K562 (cell line): ENCODE data around the gene SOBP. TPM values are rescaled to one million over a fixed set of nuclear protein-coding genes. Genes with fewer than 3 reads are reported as not detected.

Experiments
- ATAC-seq: fragments of 200-7000 bp; cut with Tn5 transposase; 3 replicates; pipeline ENCODE4 v1.9.1; 2020; ENCODE audit warnings: moderate library complexity
- BruUV-seq: library from RNA; stranded (reverse); fragments of 400-500 nt; replicated peaks from 2 replicates; lab custom pipeline; 2021; lab: Mats Ljungman, UMichigan
- CTCF ChIA-PET: fragments of 300-600 bp; formaldehyde crosslinking; extraction: SDS; loops from one replicate; lab custom pipeline; 2021; ENCODE audit warnings: low intra/inter-chr PET ratio; lab: Yijun Ruan, JAX
- POLR2A ChIA-PET: fragments of 300-600, 350-650 bp; sonication (Branson Sonifier 250); formaldehyde crosslinking; extraction: SDS; loops from one replicate; lab custom pipeline; 2021; ENCODE audit warnings: antibody characterized with exemption, inconsistent platforms; lab: Yijun Ruan, JAX
- DNase-seq, 4 experiments: peaks; one replicate each; pipeline versions ENCODE4 v3.0.0 to v3.0.0-alpha.2; 2011 to 2018; ENCODE audit warnings: low spot score in 3 of 4, mixed read lengths in 3 of 4; ENCODE audit errors: extremely low read depth in 1 of 4
- FAIRE-seq: peaks from 2 replicates; lab custom pipeline; 2011; peaks lifted over from hg19 to GRCh38; lab: Jason Lieb, UNC
- H2AFZ ChIP-seq: 2 replicates; pipeline ENCODE4 v1.6.0; 2011; ENCODE audit warnings: low read depth, low read length, control low read depth, inconsistent platforms
- H3K27ac ChIP-seq: fragments of 200-600 bp; 3 replicates; pipeline ENCODE4 v1.8.0; 2011; ENCODE audit warnings: low read depth, mild to moderate bottlenecking, control low read depth, inconsistent platforms, low read length, moderate library complexity, mixed read lengths; ENCODE audit errors: extremely low read depth
- H3K27me3 ChIP-seq, 2 experiments: fragments of 300-600 bp in 1 of 2; 2 replicates in 1 of 2; 3 replicates in 1 of 2; pipeline versions ENCODE4 v1.6.0 to v1.8.0; 2011; ENCODE audit warnings: inconsistent platforms in 2 of 2, low read length in 2 of 2, mild to moderate bottlenecking in 1 of 2, mixed read lengths in 1 of 2, moderate library complexity in 1 of 2; ENCODE audit not compliant: control insufficient read depth in 2 of 2, insufficient read depth in 2 of 2
- H3K36me3 ChIP-seq: fragments of 300-600 bp; 3 replicates; pipeline ENCODE4 v1.8.0; 2011; ENCODE audit warnings: mild to moderate bottlenecking, low read length, inconsistent platforms; ENCODE audit not compliant: control insufficient read depth, insufficient read depth
- H3K4me1 ChIP-seq, 2 experiments: fragments of 200-600 bp in 1 of 2; replicated peaks in 1 of 2; 2 replicates in 1 of 2; 3 replicates in 1 of 2; pipeline versions ENCODE4 v1.5.1 to v1.8.0; 2011; ENCODE audit warnings: inconsistent platforms in 2 of 2, low read length in 2 of 2, mild to moderate bottlenecking in 1 of 2, mixed read lengths in 1 of 2, moderate library complexity in 1 of 2; ENCODE audit not compliant: control insufficient read depth in 2 of 2, insufficient read depth in 2 of 2
- H3K4me2 ChIP-seq: 2 replicates; pipeline ENCODE4 v1.6.1; 2011; ENCODE audit warnings: low read length, control low read depth, inconsistent platforms, mixed read lengths; ENCODE audit not compliant: insufficient read depth
- H3K4me3 ChIP-seq: fragments of 200-600 bp; sonication (generic), shearing (Covaris generic); 2 replicates; pipeline ENCODE4 v1.5.1; 2016; ENCODE audit warnings: control low read depth, inconsistent platforms
- H3K79me2 ChIP-seq: fragments of 200-600 bp; 3 replicates; pipeline ENCODE4 v1.8.0; 2011; ENCODE audit warnings: low read length, inconsistent platforms; ENCODE audit not compliant: control insufficient read depth, insufficient read depth
- H3K9ac ChIP-seq, 2 experiments: 2 replicates each; pipeline versions ENCODE4 v1.6.0 to v1.6.1; 2011; ENCODE audit warnings: low read depth in 2 of 2, low read length in 2 of 2, control low read depth in 1 of 2, inconsistent platforms in 1 of 2, mild to moderate bottlenecking in 1 of 2, mixed read lengths in 1 of 2; ENCODE audit not compliant: insufficient read depth in 1 of 2
- H3K9me1 ChIP-seq: one replicate; pipeline ENCODE4 v1.6.0; 2011; ENCODE audit warnings: inconsistent platforms, mild to moderate bottlenecking, low read length, moderate library complexity; ENCODE audit not compliant: control insufficient read depth, insufficient read depth
- H3K9me3 ChIP-seq: replicated peaks from 2 replicates; pipeline ENCODE4 v1.5.1; 2011; ENCODE audit warnings: low read depth, low read length, inconsistent platforms; ENCODE audit not compliant: control insufficient read depth, insufficient read depth
- H4K20me1 ChIP-seq: replicated peaks from 2 replicates; pipeline ENCODE4 v1.6.1; 2011; ENCODE audit warnings: low read length, inconsistent platforms, mixed read lengths; ENCODE audit not compliant: control insufficient read depth, insufficient read depth
- CEBPB ChIP-seq: fragments of 450-650 bp; IDR thresholded peaks from 2 replicates; pipeline ENCODE4 v1.6.1; 2016; ENCODE audit warnings: missing genetic modification characterization, missing compliant biosample characterization
- CTCF ChIP-seq, 3 experiments: IDR thresholded peaks in 2 of 3; conservative IDR thresholded peaks in 1 of 3; 2 replicates each; pipeline ENCODE4 v1.5.1; 2011 to 2012; ENCODE audit warnings: low read length in 3 of 3, mild to moderate bottlenecking in 3 of 3, control low read depth in 2 of 3, improper control_type of control experiment in 1 of 3, inconsistent platforms in 1 of 3, low read depth in 1 of 3, mixed read lengths in 1 of 3, moderate library complexity in 1 of 3; ENCODE audit not compliant: insufficient read depth in 2 of 3
- PRPF4 ChIP-seq: fragments of 200-400 bp; formaldehyde crosslinking; IDR thresholded peaks from one replicate; pipeline ENCODE4 v1.6.1; 2017; ENCODE audit warnings: low read length, low read depth, mild to moderate bottlenecking; ENCODE audit not compliant: insufficient read depth, poor library complexity, severe bottlenecking
- RAD21 ChIP-seq, 2 experiments: fragments of 250-450 bp in 1 of 2; fragments of 450-650 bp in 1 of 2; sonication (Bioruptor Pico) in 1 of 2; formaldehyde crosslinking in 1 of 2; IDR thresholded peaks in 1 of 2; conservative IDR thresholded peaks in 1 of 2; 2 replicates each; pipeline versions ENCODE4 v1.4.0 to v1.8.0; 2020 to 2022; ENCODE audit warnings: mild to moderate bottlenecking in 2 of 2, moderate library complexity in 1 of 2
- USF2 ChIP-seq: sonication (generic); formaldehyde crosslinking; IDR thresholded peaks from 2 replicates; pipeline ENCODE4 v1.5.0; 2020; ENCODE audit warnings: missing genetic modification reagents
- WGBS: fragments of 100-300 bp; shearing (Covaris generic); methylation state at CpG from one replicate; pipeline ENCODE4 v1.1.6; 2016; ENCODE audit warnings: low coverage, mixed read lengths; ENCODE audit not compliant: insufficient coverage; ENCODE audit errors: missing lambda C conversion rate; 5-methylcytosine and 5-hydroxymethylcytosine counted together
- in situ Hi-C: fragments of 300-500 bp; cut with MboI; formaldehyde crosslinking; loops from 4 replicates; pipeline ENCODE4 v1.15.0; 2018; ENCODE audit warnings: inconsistent platforms, mixed read lengths
- intact Hi-C: fragments of 100-400 bp; cut with micrococcal nuclease; formaldehyde crosslinking; loops from 2 replicates; pipeline ENCODE4 v1.14.2; 2022
- polyA plus RNA-seq, 8 experiments: library from polyadenylated mRNA; depleted of rRNA in 4 of 8; stranded (reverse) in 5 of 8; unstranded in 3 of 8; fragments of >200 nt; fragmentation: Nextera tagmentation in 2 of 8; fragmentation: Illumina TruSeq in 1 of 8; extraction: Ambion mirVana in 2 of 8; extraction: Trizol in 1 of 8; gene quantifications; 2 replicates each; pipeline versions ENCODE4 v1.2.1 to v1.2.3, GENCODE V29; 2011 to 2014; ENCODE audit warnings: inconsistent platforms in 1 of 8, missing spikeins in 1 of 8
- total RNA-seq, 7 experiments: library from RNA; depleted of rRNA in 6 of 7; stranded (reverse); fragments of >200 nt in 6 of 7; fragmentation: Illumina TruSeq in 2 of 7; extraction: Trizol in 2 of 7; gene quantifications; 2 replicates each; pipeline versions ENCODE4 v1.2.1 to v1.2.3, GENCODE V29; 2011 to 2021; ENCODE audit warnings: low replicate concordance in 1 of 7

Gene SOBP
- total and polyA plus RNA-seq, 9 of the 15 experiments (the other 6 are each of a cell fraction or from before 2014, with no cell fraction given), result 0.16 TPM; not detected in 8

GRCh38 chr6:107699254-107699653 is 209.3 kb downstream of the SOBP start:
- no peak overlapping the region for H3K9ac ChIP-seq
- peak; percentile 63; the same call in 2 of the 3 replicates for ATAC-seq
- no peaks in the 10 kb centered on the region for H4K20me1 ChIP-seq
- H3K9me1 ChIP-seq, result no peaks in the 10 kb centered on the region
- H3K4me1 ChIP-seq, result no peaks in the 10 kb centered on the region
- CTCF ChIA-PET, result no interaction called here
- H3K36me3 ChIP-seq, result no peaks in the 10 kb centered on the region
- POLR2A ChIA-PET, result interaction anchor here (1.9 kb wide), 1 partner anchor 13 kb away, joined by 4 read pairs; no protein-coding TSS in a partner anchor
- TF ChIP-seq CEBPB (peak; percentile 63), USF2 (0 out of 2 replicates have a peak, but pooled peaks have one; percentile 35), RAD21 (CRISPR knock-in tag; conservative IDR thresholded peaks at IDR 0.05 in 1 of 2, IDR thresholded peaks at IDR 0.05 in 1 of 2) (peak; percentile 15 to 44; a peak in 1 of 4 replicates), PRPF4 (no peak), CTCF (IDR thresholded peaks at IDR 0.05 in 2 of 3, conservative IDR thresholded peaks at IDR 0.05 in 1 of 3; ENCODE audit: insufficient read depth in 2 of 3, low read depth in 1 of 3, low read length in 3 of 3) (peak; percentile 25 to 33 (median 27); a peak in 1 of 6 replicates)
- H3K4me2 ChIP-seq, result no peak overlapping the region
- DNase-seq, result peak in 1 of 4 experiments; percentile 15
- no TSS peak for BruUV-seq
- 2% methylated on average over 7 of the region's 7 CpGs for WGBS
- H3K79me2 ChIP-seq, result no peaks in the 10 kb centered on the region
- in situ Hi-C loops (no loop called here), intact Hi-C loops (no loop called here)
- no peaks in the 10 kb centered on the region for H3K9me3 ChIP-seq
- peaks cover 21 to 44% of the 10 kb centered on the region in 2 experiments for H3K27me3 ChIP-seq
- H3K4me3 ChIP-seq, result no peak overlapping the region
- FAIRE-seq, result no peak
- H3K27ac ChIP-seq, result no peak overlapping the region
- H2AFZ ChIP-seq, result no peak overlapping the region
